HG03025 (cell line): ENCODE results near the gene POU2AF3.

Experiments used
- ATAC-seq: cut with Tn5 transposase; IDR thresholded peaks from one replicate; pipeline ENCODE4 v1.9.1; 2021; ENCODE audit warnings: mild to moderate bottlenecking, moderate library complexity; ENCODE audit not compliant: unreplicated experiment, low FRiP score

The POU2AF3 gene

GRCh38 chr11:111349191-111349695 lies 50.9 kb downstream of the POU2AF3 start:
- no peak for ATAC-seq

DNA sequence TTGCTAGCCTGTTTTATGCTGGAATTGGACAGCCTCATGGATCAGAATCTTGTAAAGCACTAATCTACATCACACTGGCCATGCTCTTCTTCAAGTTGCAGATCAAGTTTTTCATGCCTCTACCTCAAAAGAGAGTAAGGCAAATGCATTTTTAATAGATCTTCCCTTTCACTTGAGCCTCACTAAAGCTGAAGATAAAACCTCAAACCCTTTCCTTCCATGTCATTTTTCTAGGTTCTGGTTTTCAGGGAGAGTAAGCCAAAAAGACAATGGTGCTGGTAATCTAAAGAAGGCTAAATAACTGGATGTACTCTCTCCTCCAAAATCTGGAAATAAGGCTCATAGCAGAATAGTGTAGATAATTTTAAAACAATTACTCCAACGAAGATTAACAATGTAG lies 52.5 kb downstream of the POU2AF3 start:
- no peak for ATAC-seq

GRCh38 chr11:111351374-111352055 lies 53.2 kb downstream of the POU2AF3 start:
- ATAC-seq, result no peak

DNA sequence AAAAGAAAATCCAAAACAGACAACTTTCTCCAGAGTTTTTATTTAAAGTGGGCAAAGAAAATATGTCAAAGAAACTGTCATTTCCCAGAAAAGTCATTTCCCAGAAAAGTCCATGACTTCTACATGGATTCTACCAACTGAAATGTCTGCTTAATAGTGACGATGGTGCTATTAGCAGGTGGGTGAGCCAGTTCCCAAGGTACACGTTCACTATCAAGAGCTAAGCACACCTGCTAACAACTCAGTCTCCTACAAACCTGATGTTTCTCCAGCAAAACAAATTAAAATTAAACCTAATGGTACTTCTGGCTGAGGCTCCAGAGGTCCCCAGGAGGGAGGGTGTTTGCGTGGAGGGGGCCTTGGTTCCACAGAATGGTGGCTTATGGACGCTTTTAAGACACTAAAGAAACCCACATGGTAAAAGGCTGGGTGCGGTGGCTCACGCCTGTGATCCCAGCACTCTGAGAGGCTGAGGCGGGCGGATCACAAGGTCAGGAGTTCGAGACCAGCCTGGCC lies 53.9 kb downstream of the POU2AF3 start:
- ATAC-seq, result no peak

GRCh38 chr11:111352935-111353710 lies 54.8 kb downstream of the POU2AF3 start:
- no peak for ATAC-seq

DNA sequence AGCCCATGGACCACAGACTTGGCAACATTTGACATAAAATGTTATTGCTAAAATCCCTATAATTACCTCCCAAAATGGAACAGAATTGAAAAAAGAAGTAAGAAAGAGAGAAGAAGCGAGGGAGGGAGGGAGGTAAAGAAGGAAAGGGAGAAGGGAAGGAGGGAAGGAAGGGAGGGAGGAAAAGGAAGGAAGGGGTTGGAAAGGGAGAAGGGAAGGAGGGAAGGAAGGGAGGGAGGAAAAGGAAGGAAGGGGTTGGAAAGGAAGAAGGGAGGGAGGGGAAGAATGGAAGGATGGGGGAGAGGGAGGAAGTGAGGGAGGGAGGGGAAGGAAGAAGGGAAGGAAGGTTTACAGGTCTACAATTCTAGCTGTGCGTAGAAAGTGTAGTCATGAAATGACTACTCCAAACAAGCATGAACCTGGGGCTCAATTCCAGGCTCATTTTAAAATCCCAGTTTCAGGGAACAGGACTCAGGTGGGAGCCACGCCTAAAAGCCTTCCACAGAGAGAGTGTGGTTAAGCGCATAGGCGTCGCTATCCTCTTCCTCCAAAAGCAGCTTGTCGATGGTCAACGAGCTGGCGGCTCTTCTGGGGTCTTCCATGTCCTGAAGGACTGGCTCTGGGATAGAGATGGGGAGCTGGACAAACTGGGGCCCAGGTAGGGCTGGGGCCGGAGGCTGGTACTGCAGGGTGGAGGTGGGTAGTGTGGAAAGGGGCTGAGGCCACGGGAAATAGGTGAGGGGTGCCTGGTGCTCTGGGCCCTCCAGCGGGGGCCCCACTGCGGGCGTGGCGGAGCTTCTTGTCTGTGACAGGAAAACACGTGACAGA lies 55.6 kb downstream of the POU2AF3 start:
- ATAC-seq, result no peak

- ATAC-seq, result no peak
Observed at GRCh38 chr11:111354601-111354891, 56.2 kb downstream of the POU2AF3 start.

GRCh38 chr11:111355101-111355500 lies 56.8 kb downstream of the POU2AF3 start:
- ATAC-seq, result no peak

- no peak for ATAC-seq
Observed at GRCh38 chr11:111355956-111356659, 57.8 kb downstream of the POU2AF3 start.

GRCh38 chr11:111356660-111357048 lies 58.3 kb downstream of the POU2AF3 start:
- ATAC-seq, result no peak

DNA sequence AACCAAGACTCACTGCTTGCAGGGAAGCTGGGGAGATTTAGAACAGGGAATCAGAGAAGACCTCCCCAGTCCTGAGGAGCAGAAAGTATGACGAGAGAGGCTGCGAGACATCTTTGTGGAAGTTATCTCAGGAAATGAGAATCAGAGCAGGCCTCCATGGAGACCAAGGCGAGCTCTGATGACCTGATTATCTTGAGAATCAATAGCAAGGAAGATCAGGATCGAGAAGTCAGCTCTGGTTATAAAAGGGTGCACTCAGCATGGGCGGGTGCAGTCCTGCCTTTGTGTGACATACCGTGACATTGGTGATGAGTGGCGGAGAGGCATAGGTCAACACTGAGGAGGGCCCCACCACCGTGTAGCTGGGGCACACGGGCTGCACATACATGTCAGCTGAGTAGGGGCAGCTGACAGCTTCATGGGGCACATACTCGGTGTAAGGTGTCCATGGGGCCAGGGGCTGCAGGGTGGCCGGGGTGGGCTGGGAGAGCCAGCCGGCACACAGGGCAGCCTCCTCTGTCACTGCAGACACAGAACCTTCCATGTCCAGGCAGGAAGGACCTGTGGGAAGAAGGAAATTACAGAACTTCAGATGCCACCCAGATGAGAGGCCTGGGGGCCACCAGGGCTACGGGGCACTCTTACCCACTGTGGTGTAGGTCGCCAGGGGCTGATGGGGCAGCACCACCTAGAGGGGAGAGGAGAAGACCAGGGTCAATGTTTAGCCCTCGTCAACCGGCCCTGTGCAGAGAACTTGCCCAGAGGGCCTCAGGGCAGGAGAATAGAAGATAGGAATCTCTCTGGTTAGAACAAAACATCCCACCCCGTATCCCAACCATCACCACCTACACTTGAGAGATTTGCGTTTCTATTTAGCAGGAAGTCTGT lies 59.0 kb downstream of the POU2AF3 start:
- ATAC-seq, result no peak
